Panc1 (cell line): ENCODE results near the gene RPUSD1. TPM values are rescaled to one million over a fixed set of nuclear protein-coding genes. Genes with fewer than 3 reads are reported as not detected.

Source experiments
- ATAC-seq: fragments of 200-7000 bp; cut with Tn5 transposase; 2 replicates; pipeline ENCODE4 v1.9.1; 2020; ENCODE audit warnings: mild to moderate bottlenecking, moderate library complexity
- BruUV-seq: library from RNA; stranded (reverse); fragments of 400-500 nt; replicated peaks from 2 replicates; lab custom pipeline; 2021; lab: Mats Ljungman, UMichigan
- CTCF ChIA-PET: fragments of 300-600 bp; sonication (Branson Sonifier 250); formaldehyde crosslinking; loops from one replicate; lab custom pipeline; 2022; ENCODE audit warnings: antibody characterized with exemption; lab: Charles Lee
- POLR2A ChIA-PET: fragments of 300-600 bp; sonication (Branson Sonifier 250); formaldehyde crosslinking; loops from one replicate; lab custom pipeline; 2022; ENCODE audit warnings: antibody characterized with exemption; lab: Charles Lee
- DNase-seq: peaks from one replicate; pipeline ENCODE4 v3.0.0-alpha.2; 2010; ENCODE audit warnings: low read depth, low spot score
- H3K27ac ChIP-seq: 2 replicates; pipeline ENCODE4 v1.5.1; 2011; ENCODE audit warnings: mild to moderate bottlenecking, low read length, inconsistent platforms
- H3K27me3 ChIP-seq: fragments of 200-500 bp; sonication (Bioruptor generic); 2 replicates; pipeline ENCODE4 v1.6.0; 2014; ENCODE audit warnings: low read length, inconsistent platforms; ENCODE audit not compliant: control insufficient read depth, insufficient read depth
- H3K36me3 ChIP-seq: fragments of 200-500 bp; sonication (Bioruptor generic); 2 replicates; pipeline ENCODE4 v1.5.1; 2014; ENCODE audit warnings: inconsistent platforms, mild to moderate bottlenecking, low read length, moderate library complexity; ENCODE audit not compliant: control insufficient read depth, insufficient read depth
- H3K4me1 ChIP-seq: 2 replicates; pipeline ENCODE4 v1.5.1; 2011; ENCODE audit warnings: inconsistent platforms, mild to moderate bottlenecking, low read length, moderate library complexity; ENCODE audit not compliant: control insufficient read depth, insufficient read depth
- H3K4me3 ChIP-seq, 2 experiments: 2 replicates each; pipeline ENCODE4 v1.5.1; 2011 to 2012; ENCODE audit warnings: low read depth in 2 of 2, low read length in 2 of 2, mild to moderate bottlenecking in 2 of 2, inconsistent platforms in 1 of 2, moderate library complexity in 1 of 2
- H3K9me3 ChIP-seq: fragments of 200-500 bp; sonication (Bioruptor generic); 2 replicates; pipeline ENCODE4 v1.5.1; 2014; ENCODE audit warnings: low read depth, mild to moderate bottlenecking, inconsistent platforms, low read length, moderate library complexity; ENCODE audit not compliant: control insufficient read depth, insufficient read depth
- POLR2AphosphoS5 ChIP-seq: IDR thresholded peaks from 2 replicates; pipeline ENCODE4 v1.6.1; 2012; ENCODE audit warnings: mild to moderate bottlenecking, low read depth, low read length, moderate library complexity
- SIN3A ChIP-seq: IDR thresholded peaks from 2 replicates; pipeline ENCODE4 v1.6.1; 2012; ENCODE audit warnings: low read depth, mild to moderate bottlenecking, low read length, moderate library complexity, borderline replicate concordance; ENCODE audit not compliant: insufficient read depth
- TCF7L2 ChIP-seq: IDR thresholded peaks from 2 replicates; pipeline ENCODE4 v1.6.1; 2011; ENCODE audit warnings: mild to moderate bottlenecking, low read depth, low read length, inconsistent platforms
- in situ Hi-C: cut with HindIII; loops from 2 replicates; pipeline ENCODE4 v1.10.0; 2016; ENCODE audit warnings: low sequenced_read_pairs, low pct_unique_long_range_greater_than_20kb
- intact Hi-C: fragments of 100-400 bp; cut with micrococcal nuclease; formaldehyde crosslinking; loops from one replicate; pipeline ENCODE4 v1.10.0; 2022; ENCODE audit not compliant: unreplicated experiment
- total RNA-seq: library from RNA; stranded (reverse); gene quantifications from one replicate; pipeline ENCODE4 v1.2.1, GENCODE V29; 2021; ENCODE audit not compliant: unreplicated experiment
- TF ChIP-seq, protein P1 (sequence below): fragments of 450-650 bp; IDR thresholded peaks from 2 replicates; pipeline ENCODE4 v1.5.1; 2017; ENCODE audit warnings: mild to moderate bottlenecking
- TF ChIP-seq, protein P2 (sequence below), 2 experiments: IDR thresholded peaks; 2 replicates each; pipeline ENCODE4 v1.6.1; 2011 to 2012; ENCODE audit warnings: low read depth in 2 of 2, control low read depth in 1 of 2, low read length in 1 of 2, mild to moderate bottlenecking in 1 of 2, moderate library complexity in 1 of 2; ENCODE audit not compliant: insufficient read depth in 1 of 2

The RPUSD1 gene
- total RNA-seq, 1 experiment from 2014 or later: 61.1 TPM

DNA sequence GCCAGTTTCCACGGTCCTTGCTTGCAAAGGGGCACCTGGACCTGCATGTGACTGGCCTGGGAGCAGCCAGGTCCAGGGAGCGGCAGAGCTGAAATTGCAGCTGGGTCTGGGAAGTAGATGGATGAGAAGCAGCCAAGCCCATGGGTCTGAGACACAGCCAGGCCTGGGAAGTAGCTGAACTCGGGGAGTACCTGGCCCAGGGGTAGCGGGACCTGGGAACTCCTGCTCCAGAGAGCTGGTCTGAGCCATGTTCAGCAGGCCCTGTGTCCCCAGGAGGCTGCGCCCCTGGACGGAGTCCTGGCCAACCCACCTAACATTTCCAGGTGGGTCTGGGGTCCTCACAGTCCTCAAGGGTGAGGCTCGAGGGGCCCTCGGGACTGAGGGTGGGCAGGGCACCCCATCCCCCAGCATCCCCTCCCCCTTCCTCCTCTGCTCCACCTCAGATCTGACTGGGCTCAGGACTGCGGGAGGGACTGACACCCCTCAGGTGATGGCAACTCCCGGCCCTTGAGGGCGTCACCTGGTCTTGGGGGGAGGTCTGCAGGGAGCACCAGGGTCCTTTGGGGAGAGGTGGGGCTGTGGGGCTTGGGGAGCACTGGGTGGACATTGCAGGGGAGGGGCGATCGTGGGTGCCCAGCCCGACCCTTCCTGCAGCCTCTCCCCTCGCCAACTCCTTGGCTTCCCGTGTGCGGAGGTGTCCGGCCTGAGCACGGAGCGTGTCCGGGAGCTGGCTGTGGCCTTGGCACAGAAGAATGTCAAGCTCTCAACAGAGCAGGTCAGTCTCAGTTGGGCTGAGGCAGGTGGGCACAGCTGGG is 24.6 kb downstream of the RPUSD1 start:
- Histone ChIP-seq H3K27me3 (no peaks in the 10 kb centered on the region), H3K4me1 (peaks cover 18% of the 10 kb centered on the region), H3K9me3 (no peaks in the 10 kb centered on the region), H3K4me3 (no peak overlapping the region), H3K36me3 (no peaks in the 10 kb centered on the region), H3K27ac (no peak overlapping the region)
- intact Hi-C loops (no loop called here), in situ Hi-C loops (no loop called here)
- POLR2A ChIA-PET: no interaction called here
- DNase-seq: no peak
- peak; percentile 27 for ATAC-seq
- TF ChIP-seq, protein P1, sequence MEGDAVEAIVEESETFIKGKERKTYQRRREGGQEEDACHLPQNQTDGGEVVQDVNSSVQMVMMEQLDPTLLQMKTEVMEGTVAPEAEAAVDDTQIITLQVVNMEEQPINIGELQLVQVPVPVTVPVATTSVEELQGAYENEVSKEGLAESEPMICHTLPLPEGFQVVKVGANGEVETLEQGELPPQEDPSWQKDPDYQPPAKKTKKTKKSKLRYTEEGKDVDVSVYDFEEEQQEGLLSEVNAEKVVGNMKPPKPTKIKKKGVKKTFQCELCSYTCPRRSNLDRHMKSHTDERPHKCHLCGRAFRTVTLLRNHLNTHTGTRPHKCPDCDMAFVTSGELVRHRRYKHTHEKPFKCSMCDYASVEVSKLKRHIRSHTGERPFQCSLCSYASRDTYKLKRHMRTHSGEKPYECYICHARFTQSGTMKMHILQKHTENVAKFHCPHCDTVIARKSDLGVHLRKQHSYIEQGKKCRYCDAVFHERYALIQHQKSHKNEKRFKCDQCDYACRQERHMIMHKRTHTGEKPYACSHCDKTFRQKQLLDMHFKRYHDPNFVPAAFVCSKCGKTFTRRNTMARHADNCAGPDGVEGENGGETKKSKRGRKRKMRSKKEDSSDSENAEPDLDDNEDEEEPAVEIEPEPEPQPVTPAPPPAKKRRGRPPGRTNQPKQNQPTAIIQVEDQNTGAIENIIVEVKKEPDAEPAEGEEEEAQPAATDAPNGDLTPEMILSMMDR: no peak
- TF ChIP-seq POLR2AphosphoS5 (no peak), TCF7L2 (no peak), SIN3A (no peak)
- TF ChIP-seq, protein P2, sequence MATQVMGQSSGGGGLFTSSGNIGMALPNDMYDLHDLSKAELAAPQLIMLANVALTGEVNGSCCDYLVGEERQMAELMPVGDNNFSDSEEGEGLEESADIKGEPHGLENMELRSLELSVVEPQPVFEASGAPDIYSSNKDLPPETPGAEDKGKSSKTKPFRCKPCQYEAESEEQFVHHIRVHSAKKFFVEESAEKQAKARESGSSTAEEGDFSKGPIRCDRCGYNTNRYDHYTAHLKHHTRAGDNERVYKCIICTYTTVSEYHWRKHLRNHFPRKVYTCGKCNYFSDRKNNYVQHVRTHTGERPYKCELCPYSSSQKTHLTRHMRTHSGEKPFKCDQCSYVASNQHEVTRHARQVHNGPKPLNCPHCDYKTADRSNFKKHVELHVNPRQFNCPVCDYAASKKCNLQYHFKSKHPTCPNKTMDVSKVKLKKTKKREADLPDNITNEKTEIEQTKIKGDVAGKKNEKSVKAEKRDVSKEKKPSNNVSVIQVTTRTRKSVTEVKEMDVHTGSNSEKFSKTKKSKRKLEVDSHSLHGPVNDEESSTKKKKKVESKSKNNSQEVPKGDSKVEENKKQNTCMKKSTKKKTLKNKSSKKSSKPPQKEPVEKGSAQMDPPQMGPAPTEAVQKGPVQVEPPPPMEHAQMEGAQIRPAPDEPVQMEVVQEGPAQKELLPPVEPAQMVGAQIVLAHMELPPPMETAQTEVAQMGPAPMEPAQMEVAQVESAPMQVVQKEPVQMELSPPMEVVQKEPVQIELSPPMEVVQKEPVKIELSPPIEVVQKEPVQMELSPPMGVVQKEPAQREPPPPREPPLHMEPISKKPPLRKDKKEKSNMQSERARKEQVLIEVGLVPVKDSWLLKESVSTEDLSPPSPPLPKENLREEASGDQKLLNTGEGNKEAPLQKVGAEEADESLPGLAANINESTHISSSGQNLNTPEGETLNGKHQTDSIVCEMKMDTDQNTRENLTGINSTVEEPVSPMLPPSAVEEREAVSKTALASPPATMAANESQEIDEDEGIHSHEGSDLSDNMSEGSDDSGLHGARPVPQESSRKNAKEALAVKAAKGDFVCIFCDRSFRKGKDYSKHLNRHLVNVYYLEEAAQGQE (IDR thresholded peaks at IDR 0.05; ENCODE audit: insufficient read depth in 1 of 2, low read depth in 2 of 2, low read length in 1 of 2): no peak
- CTCF ChIA-PET: no interaction called here
- no TSS peak for BruUV-seq

DNA sequence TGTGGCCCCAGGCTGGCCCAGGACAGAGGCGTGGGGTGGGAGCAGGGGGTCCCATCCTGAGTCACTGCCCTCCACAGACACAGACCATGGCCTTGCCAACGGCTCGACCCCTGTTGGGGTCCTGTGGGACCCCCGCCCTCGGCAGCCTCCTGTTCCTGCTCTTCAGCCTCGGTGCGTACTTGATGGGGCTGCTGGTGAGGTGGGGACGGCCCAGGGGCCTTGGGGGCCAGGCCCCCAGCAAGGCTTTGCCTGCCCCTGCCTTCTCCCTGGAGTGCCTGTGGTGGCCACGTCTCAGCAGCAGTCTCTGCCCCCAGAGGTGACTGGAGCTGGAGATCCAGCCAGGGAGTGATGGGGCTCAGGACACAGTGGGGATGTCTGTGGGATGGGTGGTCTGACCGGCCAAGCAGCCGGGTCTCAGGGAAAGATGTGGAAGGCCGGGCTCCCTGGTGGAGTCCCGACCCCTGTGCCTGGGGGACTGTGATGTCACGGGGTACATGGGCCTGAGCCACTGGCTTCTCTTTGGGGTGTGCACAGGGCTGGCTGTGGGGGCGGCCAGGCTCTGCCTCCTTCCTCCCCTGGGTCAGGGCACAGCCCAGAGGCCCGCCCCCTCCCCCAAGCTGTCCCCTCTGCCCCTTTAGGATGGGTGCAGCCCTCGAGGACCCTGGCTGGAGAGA is 25.4 kb downstream of the RPUSD1 start:
- Histone ChIP-seq H3K27me3 (no peaks in the 10 kb centered on the region), H3K36me3 (no peaks in the 10 kb centered on the region), H3K4me3 (no peak overlapping the region), H3K9me3 (no peaks in the 10 kb centered on the region), H3K4me1 (peaks cover 18% of the 10 kb centered on the region), H3K27ac (no peak overlapping the region)
- DNase-seq (no peak), ATAC-seq (peak; percentile 37)
- ChIA-PET CTCF (no interaction called here), POLR2A (no interaction called here)
- in situ Hi-C loops (no loop called here), intact Hi-C loops (no loop called here)
- no peak for TF ChIP-seq SIN3A
- TF ChIP-seq, protein P2 (IDR thresholded peaks at IDR 0.05; ENCODE audit: insufficient read depth in 1 of 2, low read depth in 2 of 2, low read length in 1 of 2): no peak
- no peak for TF ChIP-seq TCF7L2
- no peak for TF ChIP-seq POLR2AphosphoS5
- TF ChIP-seq, protein P1: no peak
- no TSS peak for BruUV-seq
